AG10803 (cell line): ENCODE data around the gene RAI2.

Experiments
- DNase-seq: peaks from one replicate; pipeline ENCODE4 v3.0.0; 2010; ENCODE audit warnings: low read depth
- H3K4me3 ChIP-seq: 2 replicates; pipeline ENCODE4 v1.5.1; 2011; ENCODE audit warnings: mild to moderate bottlenecking, low read length, control low read depth
- CTCF ChIP-seq: conservative IDR thresholded peaks from 2 replicates; pipeline ENCODE4 v1.5.1; 2011; ENCODE audit warnings: mild to moderate bottlenecking, low read length, control low read depth, inconsistent platforms

Gene RAI2

DNA sequence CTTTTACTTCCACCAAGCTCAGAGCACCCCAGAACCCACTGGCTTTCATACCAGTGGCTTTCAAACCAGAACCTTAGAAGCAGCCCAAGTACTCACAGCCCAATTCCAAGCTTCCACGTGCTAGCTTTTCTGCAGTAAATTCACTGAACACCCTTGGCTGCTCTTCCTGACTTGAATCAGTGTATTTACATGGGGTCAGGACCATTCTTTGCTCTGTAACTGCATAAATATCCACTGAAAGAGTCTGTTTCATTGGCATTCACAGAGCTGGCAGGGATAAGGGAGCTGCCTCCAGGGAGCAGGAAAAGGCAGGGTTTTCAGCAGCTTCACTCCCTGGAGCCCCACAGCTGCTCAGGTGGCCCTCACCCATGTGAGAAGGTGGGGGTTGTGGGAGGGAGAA is 43.8 kb downstream of the RAI2 start:
- DNase-seq: no peak
- no peak for TF ChIP-seq CTCF
- H3K4me3 ChIP-seq: no peak overlapping the region

DNA sequence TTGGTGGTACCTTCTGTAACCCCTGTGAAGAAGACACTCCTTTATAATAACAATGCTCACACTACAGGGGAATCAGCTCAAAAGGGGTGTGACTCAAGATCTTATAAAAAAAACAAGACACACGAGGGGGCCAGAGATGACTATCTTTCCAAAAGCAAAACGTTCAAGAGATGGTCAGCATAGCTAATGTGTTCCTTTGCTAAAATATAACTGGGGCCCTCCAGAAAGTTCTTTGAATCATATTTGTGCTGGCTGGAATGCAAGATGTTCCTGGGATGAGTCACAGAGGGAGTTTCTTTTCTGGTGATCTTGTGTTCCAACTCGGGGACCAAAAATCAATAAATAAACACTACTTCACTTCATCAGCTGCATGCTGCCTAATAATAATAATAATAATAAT is 46.5 kb downstream of the RAI2 start:
- H3K4me3 ChIP-seq: no peak overlapping the region
- no peak for TF ChIP-seq CTCF
- DNase-seq: peak; percentile 21

- no peak for TF ChIP-seq CTCF
- no peak for DNase-seq
- H3K4me3 ChIP-seq: no peak overlapping the region
Observed at GRCh38 chrX:17814059-17814458, 47.0 kb downstream of the RAI2 start.

DNA sequence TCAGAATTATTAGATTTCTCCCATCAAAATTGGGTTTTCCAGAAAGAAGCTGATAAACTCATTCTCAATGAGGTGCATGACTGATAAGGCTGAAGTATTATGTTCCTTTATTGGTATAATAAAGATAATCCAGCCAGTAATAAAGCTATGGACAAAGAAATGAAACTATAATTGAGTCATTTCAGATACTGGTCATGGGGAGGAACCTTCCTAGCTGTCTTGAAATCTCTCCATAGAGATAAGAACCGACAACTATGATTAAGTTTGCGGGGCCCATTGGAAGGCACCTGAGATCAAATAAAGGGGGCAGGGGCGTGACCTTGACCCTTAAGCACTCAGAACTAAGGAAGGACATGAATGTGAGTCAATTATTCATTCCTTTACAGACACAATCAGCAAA is 47.8 kb downstream of the RAI2 start:
- TF ChIP-seq CTCF: no peak
- no peak overlapping the region for H3K4me3 ChIP-seq
- DNase-seq: no peak

- no peak overlapping the region for H3K4me3 ChIP-seq
- no peak for DNase-seq
- peak; percentile 47 for TF ChIP-seq CTCF
Observed at GRCh38 chrX:17812763-17813162, 48.3 kb downstream of the RAI2 start.

- DNase-seq: no peak
- TF ChIP-seq CTCF: no peak
- H3K4me3 ChIP-seq: no peak overlapping the region
Observed at GRCh38 chrX:17809984-17810383, 51.1 kb downstream of the RAI2 start.

DNA sequence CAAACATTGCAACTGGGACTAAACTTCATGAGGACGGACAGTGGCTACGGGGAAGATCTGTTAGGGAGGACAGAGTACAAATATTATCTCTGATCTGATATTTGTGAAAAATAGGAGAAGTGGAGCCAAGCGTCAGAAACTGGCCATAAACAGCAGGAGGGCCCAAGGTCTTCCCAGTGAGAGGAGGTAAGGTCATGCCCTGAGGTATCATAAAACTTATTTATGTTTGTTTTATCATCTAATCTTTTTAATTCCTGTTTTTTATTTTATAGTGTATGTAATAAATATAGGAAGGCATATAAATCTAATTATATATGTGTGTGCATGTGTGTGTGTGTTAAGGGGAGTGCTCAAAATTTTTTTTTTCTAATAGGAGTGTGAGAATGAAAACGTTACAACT is 51.8 kb downstream of the RAI2 start:
- no peak for TF ChIP-seq CTCF
- no peak overlapping the region for H3K4me3 ChIP-seq
- no peak for DNase-seq
